T-helper 17 cell (primary cell): ENCODE data around the gene RAB11B. TPM values are rescaled to one million over a fixed set of nuclear protein-coding genes. Genes with fewer than 3 reads are reported as not detected.

Source experiments
- total RNA-seq, 4 donors: library from RNA in 2 of 4; stranded (reverse) in 2 of 4; gene quantifications; one replicate each; pipeline ENCODE4 v1.2.3 and lab custom pipeline; 2022 to 2026

The RAB11B gene
- total RNA-seq, 2 donors from 2014 or later, result 81.6 to 90.1 TPM

Other genes with a start within 250 kb of the RAB11B start
- not detected for gene FBN3, start 240.8 kb upstream of the RAB11B start, total RNA-seq
- gene CERS4, start 181.0 kb upstream of the RAB11B start, total RNA-seq, result 10 to 100 TPM; 12.2 to 22.1 TPM
- gene CD320, start 82.0 kb upstream of the RAB11B start, total RNA-seq, result 10 to 100 TPM; 21.1 to 27.4 TPM
- 10 to 100 TPM; 24.4 to 31.9 TPM for gene NDUFA7, start 69.0 kb upstream of the RAB11B start, total RNA-seq
- gene RPS28, start 68.9 kb upstream of the RAB11B start, total RNA-seq, result 1,000 to 10,000 TPM; 3,190 to 3,198 TPM
- 1 to 10 TPM; 2.6 to 2.9 TPM for gene KANK3, start 47.1 kb upstream of the RAB11B start, total RNA-seq
- not detected for gene ANGPTL4, start 26.2 kb upstream of the RAB11B start, total RNA-seq
- 100 to 1,000 TPM in 1 of 2 donors, 10 to 100 TPM in 1; 26.9 to 108 TPM for gene MARCHF2, start 22.9 kb downstream of the RAB11B start, total RNA-seq
- gene HNRNPM, start 54.6 kb downstream of the RAB11B start, total RNA-seq, result 100 to 1,000 TPM; 248 to 259 TPM
- gene PRAM1, start 112.3 kb downstream of the RAB11B start, total RNA-seq, result 1 to 10 TPM; 5.2 to 7.4 TPM
- 10 to 100 TPM; 45.1 to 46.2 TPM for gene ZNF414, start 123.8 kb downstream of the RAB11B start, total RNA-seq
- gene MYO1F, start 187.1 kb downstream of the RAB11B start, total RNA-seq, result 100 to 1,000 TPM; 270 to 305 TPM
- 10 to 100 TPM; 24.0 to 33.1 TPM for gene ADAMTS10, start 220.4 kb downstream of the RAB11B start, total RNA-seq
- not detected for gene NFILZ, start 240.3 kb downstream of the RAB11B start, total RNA-seq